Liver (tissue), 9 donors: ENCODE data around the gene RIPK1. TPM values are rescaled to one million over a fixed set of nuclear protein-coding genes. Genes with fewer than 3 reads are reported as not detected.
"Not testable (repeated sequence)": the region's sequence is repeated elsewhere in the genome, so short reads cannot be mapped to it uniquely, and the experiment has no call there.

Experiments used
- DNase-seq: peaks from one replicate; pipeline ENCODE4 v3.0.0-alpha.2; 2017; ENCODE audit warnings: low spot score
- H3K27ac ChIP-seq, 2 donors: one replicate each; pipeline ENCODE4 v1.7.0; 2013; ENCODE audit warnings: inconsistent platforms in 2 of 2, low read length in 2 of 2, control low read depth in 1 of 2, low read depth in 1 of 2, mild to moderate bottlenecking in 1 of 2
- H3K27me3 ChIP-seq, 4 donors: one replicate each; pipeline versions ENCODE4 v1.6.1 to v1.7.0; 2013; ENCODE audit warnings: low read length in 3 of 4, inconsistent platforms in 1 of 4, mild to moderate bottlenecking in 1 of 4, moderate library complexity in 1 of 4; ENCODE audit not compliant: control insufficient read depth in 4 of 4, insufficient read depth in 4 of 4
- H3K36me3 ChIP-seq, 4 donors: one replicate each; pipeline versions ENCODE4 v1.6.1 to v1.7.0; 2013; ENCODE audit warnings: low read length in 3 of 4, mild to moderate bottlenecking in 3 of 4, low read depth in 1 of 4, moderate library complexity in 1 of 4; ENCODE audit not compliant: control insufficient read depth in 4 of 4, insufficient read depth in 3 of 4
- H3K4me1 ChIP-seq, 4 donors: one replicate each; pipeline versions ENCODE4 v1.6.1 to v1.7.0; 2013; ENCODE audit warnings: low read length in 3 of 4, mild to moderate bottlenecking in 3 of 4, moderate library complexity in 1 of 4; ENCODE audit not compliant: control insufficient read depth in 4 of 4, insufficient read depth in 4 of 4
- H3K4me3 ChIP-seq, 3 donors: one replicate each; pipeline versions ENCODE4 v1.6.1 to v1.7.0; 2013; ENCODE audit warnings: low read length in 3 of 3, control low read depth in 1 of 3, low read depth in 1 of 3, mild to moderate bottlenecking in 1 of 3
- H3K9ac ChIP-seq, 2 donors: one replicate each; pipeline ENCODE4 v1.7.0; 2013; ENCODE audit warnings: low read length in 2 of 2, mild to moderate bottlenecking in 2 of 2, moderate library complexity in 2 of 2, control low read depth in 1 of 2, low read depth in 1 of 2
- H3K9me3 ChIP-seq, 4 donors: one replicate each; pipeline versions ENCODE4 v1.6.1 to v1.7.0; 2013; ENCODE audit warnings: low read length in 3 of 4; ENCODE audit not compliant: control insufficient read depth in 4 of 4
- ATF3 ChIP-seq: IDR thresholded peaks from 2 replicates; pipeline ENCODE4 v1.6.1; 2016; ENCODE audit warnings: antibody characterized with exemption
- CTCF ChIP-seq: fragments of 150-350 bp; IDR thresholded peaks from 2 replicates; pipeline ENCODE4 v1.5.1; 2017; ENCODE audit warnings: improper control_type of control experiment, low read depth, low read length; ENCODE audit not compliant: missing input control
- EGR1 ChIP-seq, 2 donors: IDR thresholded peaks; 2 replicates each; pipeline ENCODE4 v1.6.1; 2016 to 2018; ENCODE audit warnings: antibody characterized with exemption in 2 of 2, low read depth in 2 of 2
- FOXA2 ChIP-seq: IDR thresholded peaks from 2 replicates; pipeline ENCODE4 v1.6.1; 2016; ENCODE audit warnings: antibody characterized with exemption
- MAX ChIP-seq: IDR thresholded peaks from 2 replicates; pipeline ENCODE4 v1.6.1; 2016; ENCODE audit warnings: antibody characterized with exemption
- NR2F2 ChIP-seq: IDR thresholded peaks from 2 replicates; pipeline ENCODE4 v1.6.1; 2016; ENCODE audit warnings: antibody characterized with exemption
- RXRA ChIP-seq, 2 donors: IDR thresholded peaks; 2 replicates each; pipeline ENCODE4 v1.6.1; 2017 to 2018; ENCODE audit warnings: antibody characterized with exemption in 2 of 2, mild to moderate bottlenecking in 1 of 2
- SP1 ChIP-seq: IDR thresholded peaks from 2 replicates; pipeline ENCODE4 v1.6.1; 2018; ENCODE audit warnings: antibody characterized with exemption, mild to moderate bottlenecking
- YY1 ChIP-seq: IDR thresholded peaks from 2 replicates; pipeline ENCODE4 v1.6.1; 2016; ENCODE audit warnings: antibody characterized with exemption, mild to moderate bottlenecking
- ZBTB33 ChIP-seq: IDR thresholded peaks from 2 replicates; pipeline ENCODE4 v1.6.1; 2016; ENCODE audit warnings: antibody characterized with exemption
- WGBS: extraction: QIAGEN DNeasy Blood & Tissue Kit; methylation state at CpG from one replicate; pipeline ENCODE4 v1.1.7; 2013; 5-methylcytosine and 5-hydroxymethylcytosine counted together
- polyA plus RNA-seq, 2 donors: library from polyadenylated mRNA; stranded (reverse) in 1 of 2; unstranded in 1 of 2; fragments of 200-250 nt in 1 of 2; fragments of >200 nt in 1 of 2; fragmentation: Nextera tagmentation in 1 of 2; extraction: Ambion mirVana in 1 of 2; gene quantifications; one replicate each; pipeline versions ENCODE4 v1.2.1 to v1.2.3, GENCODE V29; 2013 to 2015
- total RNA-seq, 2 donors: library from RNA; depleted of rRNA; stranded (reverse); fragments of >200 nt; gene quantifications; one replicate each; pipeline ENCODE4 v1.2.3, GENCODE V29; 2014
- donor health status: healthy.
- donor health status: healthy.
- donor health status: healthy.
- donor health status: healthy.
- donor health status: healthy.

RIPK1 gene
- total and polyA plus RNA-seq, 4 donors, result 6.7 to 27.2 (median 13.3) TPM

DNA sequence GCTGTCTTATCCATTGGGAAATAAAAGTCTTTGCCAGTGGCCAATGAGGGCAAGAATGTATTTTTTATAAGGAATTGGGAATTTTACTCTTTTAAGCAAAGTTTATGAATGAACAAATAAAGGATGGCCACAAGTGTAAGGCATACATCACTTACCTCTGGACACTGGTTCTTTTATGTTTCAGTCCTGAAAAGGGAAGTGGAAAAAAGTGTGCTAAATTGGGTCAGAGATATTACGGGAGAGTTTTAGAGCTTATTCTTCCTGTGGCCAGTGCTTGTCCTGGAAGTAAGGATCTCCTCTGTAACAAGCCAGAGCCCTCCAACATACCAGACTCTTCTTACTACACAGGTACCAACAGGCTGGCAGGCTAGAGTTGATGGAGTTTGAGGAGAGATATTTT lies 22.5 kb upstream of the RIPK1 start:
- Histone ChIP-seq H3K27ac (no peak overlapping the region), H3K27me3 (no peaks in the 10 kb centered on the region), H3K4me1 (no peaks in the 10 kb centered on the region), H3K36me3 (no peaks in the 10 kb centered on the region), H3K9ac (no peak overlapping the region), H3K4me3 (no peak overlapping the region), H3K9me3 (no peaks in the 10 kb centered on the region)
- no peak for TF ChIP-seq FOXA2
- TF ChIP-seq YY1, result no peak
- TF ChIP-seq RXRA (IDR thresholded peaks at IDR 0.05), result no peak
- no peak for TF ChIP-seq MAX
- no peak for TF ChIP-seq EGR1 (IDR thresholded peaks at IDR 0.05; ENCODE audit: low read depth in 2 of 2)
- TF ChIP-seq ZBTB33, result no peak
- no peak for TF ChIP-seq CTCF
- no peak for TF ChIP-seq NR2F2
- no peak for TF ChIP-seq SP1
- WGBS, result 71% methylated on average over 1 of the region's 1 CpG
- DNase-seq, result no peak

DNA sequence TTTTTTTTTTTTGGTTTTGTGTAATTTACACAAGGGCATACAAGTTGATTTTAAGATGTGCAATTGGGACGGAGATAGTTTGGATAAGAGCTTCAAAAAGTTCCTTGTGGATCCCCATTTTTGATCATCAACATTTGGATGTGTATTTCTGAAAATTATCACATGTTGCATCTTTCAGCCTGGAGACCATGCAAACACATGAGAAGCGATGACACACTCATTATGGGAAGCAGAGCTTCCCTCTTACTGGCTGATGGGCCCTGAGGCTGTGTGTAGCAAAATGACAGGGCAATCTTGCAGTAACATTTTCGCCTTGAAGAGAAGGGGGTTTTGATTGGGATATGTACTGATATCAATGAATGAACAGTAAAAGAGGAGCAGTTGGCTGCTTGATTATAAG lies 22.0 kb upstream of the RIPK1 start:
- Histone ChIP-seq H3K9ac (no peak overlapping the region), H3K27me3 (no peaks in the 10 kb centered on the region), H3K4me1 (no peaks in the 10 kb centered on the region), H3K27ac (no peak overlapping the region), H3K9me3 (no peaks in the 10 kb centered on the region), H3K4me3 (no peak overlapping the region), H3K36me3 (no peaks in the 10 kb centered on the region)
- DNase-seq, result no peak
- TF ChIP-seq ZBTB33 (no peak), EGR1 (IDR thresholded peaks at IDR 0.05; ENCODE audit: low read depth in 2 of 2) (no peak), ATF3 (no peak)
- 83% methylated on average over 3 of the region's 3 CpGs for WGBS

DNA sequence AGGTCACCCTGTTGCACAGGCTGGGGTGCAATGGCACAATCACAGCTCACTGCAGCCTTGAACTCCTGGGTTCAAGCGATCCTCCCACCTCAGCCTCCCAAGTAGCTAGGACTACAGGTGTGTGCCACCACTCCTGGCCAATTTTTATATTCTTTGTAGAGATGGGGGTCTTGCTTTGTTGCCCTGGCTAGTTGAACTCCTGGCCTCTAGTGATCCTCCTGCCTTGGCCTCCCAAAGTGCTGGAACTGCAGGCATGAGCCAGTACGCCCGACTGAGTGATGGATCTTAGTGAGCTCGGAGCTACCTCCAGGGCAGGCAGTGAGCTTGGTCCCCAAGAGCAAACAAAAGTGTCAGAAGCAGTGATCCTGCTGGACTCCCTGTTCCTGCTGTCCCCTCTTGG lies 20.3 kb upstream of the RIPK1 start:
- H3K27ac ChIP-seq, DNase-seq, H3K4me1 ChIP-seq, H3K27me3 ChIP-seq, H3K9ac ChIP-seq, H3K9me3 ChIP-seq, H3K4me3 ChIP-seq, H3K36me3 ChIP-seq: not testable (repeated sequence)
- WGBS, result 97% methylated on average over 4 of the region's 4 CpGs
